Bronchial epithelial cell (primary cell): ENCODE results near the gene GPS1. TPM values are rescaled to one million over a fixed set of nuclear protein-coding genes. Genes with fewer than 3 reads are reported as not detected.

Source experiments
- DNase-seq: peaks from one replicate; pipeline ENCODE4 v3.0.0-alpha.2; 2010; ENCODE audit warnings: low read depth
- FAIRE-seq: peaks from 2 replicates; lab custom pipeline; 2011; peaks lifted over from hg19 to GRCh38; lab: Jason Lieb, UNC
- H3K27me3 ChIP-seq: 2 replicates; pipeline ENCODE4 v1.5.1; 2011; ENCODE audit warnings: low read length; ENCODE audit not compliant: control insufficient read depth, insufficient read depth
- H3K36me3 ChIP-seq: 2 replicates; pipeline ENCODE4 v1.5.1; 2011; ENCODE audit warnings: low read length; ENCODE audit not compliant: control insufficient read depth, insufficient read depth
- H3K4me3 ChIP-seq: 2 replicates; pipeline ENCODE4 v1.5.1; 2011; ENCODE audit warnings: mild to moderate bottlenecking, low read depth, low read length, control low read depth
- CTCF ChIP-seq: IDR thresholded peaks from 2 replicates; pipeline ENCODE4 v1.5.1; 2011; ENCODE audit warnings: mild to moderate bottlenecking, moderate library complexity, low read length, control low read depth, inconsistent platforms; ENCODE audit not compliant: insufficient read depth, severe bottlenecking
- total RNA-seq: library from RNA; depleted of rRNA; stranded (reverse); fragments of >200 nt; gene quantifications from 2 replicates; pipeline ENCODE4 v1.2.1, GENCODE V29; 2014

GPS1 gene
- total RNA-seq, 1 donor from 2014 or later: 117 TPM

GRCh38 chr17:82013341-82013740 is 38.4 kb upstream of the GPS1 start:
- Histone ChIP-seq H3K27me3 (no peaks in the 10 kb centered on the region), H3K36me3 (peaks cover 3% of the 10 kb centered on the region), H3K4me3 (no peak overlapping the region)
- TF ChIP-seq CTCF: no peak
- DNase-seq: no peak
- FAIRE-seq: no peak

GRCh38 chr17:82013772-82014321 is 37.9 kb upstream of the GPS1 start:
- no peak for DNase-seq
- no peaks in the 10 kb centered on the region for H3K27me3 ChIP-seq
- no peak for TF ChIP-seq CTCF
- peaks cover 3% of the 10 kb centered on the region for H3K36me3 ChIP-seq
- H3K4me3 ChIP-seq: no peak overlapping the region
- FAIRE-seq: no peak

DNA sequence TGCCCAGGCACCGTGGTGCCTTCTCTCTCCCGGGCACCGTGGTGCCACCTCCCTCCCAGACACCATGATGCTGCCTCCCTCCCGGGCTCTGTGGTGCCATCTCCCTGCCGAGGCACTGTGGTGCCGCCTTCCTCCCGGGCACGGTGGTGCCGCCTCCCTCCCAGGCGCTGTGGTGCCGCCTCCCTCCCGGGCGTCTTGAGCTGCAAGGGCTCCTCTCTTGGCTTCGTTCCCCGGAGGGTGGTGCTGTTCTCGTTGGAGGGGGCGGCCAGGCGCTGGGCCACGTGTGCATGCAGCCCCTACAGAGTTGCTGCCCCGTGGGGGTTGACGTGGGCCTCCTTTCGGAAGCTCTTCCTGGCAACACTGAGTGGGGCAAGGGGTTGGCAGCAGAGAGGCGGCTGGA is 37.3 kb upstream of the GPS1 start:
- no peak for TF ChIP-seq CTCF
- FAIRE-seq: no peak
- DNase-seq: no peak
- H3K4me3 ChIP-seq: no peak overlapping the region
- no peaks in the 10 kb centered on the region for H3K27me3 ChIP-seq
- peaks cover 2% of the 10 kb centered on the region for H3K36me3 ChIP-seq

DNA sequence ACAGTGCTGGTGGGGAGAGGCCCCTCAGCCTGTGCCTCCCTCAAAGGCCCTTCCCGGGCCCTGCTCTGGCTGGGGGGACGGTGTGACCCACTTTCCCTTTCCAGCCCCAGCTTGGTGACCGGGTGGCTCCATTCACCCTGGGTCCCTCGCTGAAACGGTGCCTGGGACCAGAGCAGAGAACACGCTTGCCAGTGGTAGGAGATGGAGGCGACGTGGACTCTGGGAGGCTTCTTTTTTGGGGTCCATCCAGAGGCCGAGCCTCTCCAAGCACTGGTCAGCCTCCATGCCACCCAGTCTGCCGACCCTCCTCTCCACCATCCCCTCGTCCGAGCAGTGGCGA is 36.8 kb upstream of the GPS1 start:
- no peak for TF ChIP-seq CTCF
- FAIRE-seq (peak; percentile 36), DNase-seq (no peak)
- H3K4me3 ChIP-seq: no peak overlapping the region
- H3K27me3 ChIP-seq: no peaks in the 10 kb centered on the region
- peaks cover 2% of the 10 kb centered on the region for H3K36me3 ChIP-seq

- no peak for DNase-seq
- FAIRE-seq: no peak
- Histone ChIP-seq H3K4me3 (no peak overlapping the region), H3K27me3 (no peaks in the 10 kb centered on the region), H3K36me3 (peaks cover 2% of the 10 kb centered on the region)
- TF ChIP-seq CTCF: no peak
These were observed 36.3 kb upstream of the GPS1 start for GRCh38 chr17:82015311-82015971.
